HG02610 (cell line): ENCODE results near the gene USP33.
"Not testable (repeated sequence)": the region's sequence is repeated elsewhere in the genome, so short reads cannot be mapped to it uniquely, and the experiment has no call there.

Source experiments
- ATAC-seq: cut with Tn5 transposase; IDR thresholded peaks from one replicate; pipeline ENCODE4 v1.9.1; 2021; ENCODE audit warnings: mild to moderate bottlenecking, moderate library complexity; ENCODE audit not compliant: unreplicated experiment

The USP33 gene

DNA sequence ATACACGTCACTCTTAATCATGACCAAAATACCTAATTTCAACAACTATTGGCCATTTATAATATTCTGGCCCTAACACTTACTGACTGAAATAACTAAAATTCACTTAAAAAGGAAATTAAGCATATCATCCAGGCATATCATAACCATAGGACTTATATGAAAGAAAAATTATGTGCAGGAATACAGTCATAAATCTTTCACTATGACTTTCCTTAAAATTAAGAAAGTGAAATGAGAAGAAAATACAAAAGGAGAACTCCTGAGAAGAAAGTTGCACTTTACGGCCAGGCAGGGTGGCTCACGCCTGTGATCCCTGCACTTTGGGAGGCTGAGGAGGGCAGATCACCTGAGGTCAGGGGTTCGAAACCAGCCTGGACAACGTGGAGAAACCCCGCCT, 86.6 kb downstream of the USP33 start:
- no peak for ATAC-seq

GRCh38 chr1:77672374-77672773, 87.3 kb downstream of the USP33 start:
- ATAC-seq: peak; percentile 47

DNA sequence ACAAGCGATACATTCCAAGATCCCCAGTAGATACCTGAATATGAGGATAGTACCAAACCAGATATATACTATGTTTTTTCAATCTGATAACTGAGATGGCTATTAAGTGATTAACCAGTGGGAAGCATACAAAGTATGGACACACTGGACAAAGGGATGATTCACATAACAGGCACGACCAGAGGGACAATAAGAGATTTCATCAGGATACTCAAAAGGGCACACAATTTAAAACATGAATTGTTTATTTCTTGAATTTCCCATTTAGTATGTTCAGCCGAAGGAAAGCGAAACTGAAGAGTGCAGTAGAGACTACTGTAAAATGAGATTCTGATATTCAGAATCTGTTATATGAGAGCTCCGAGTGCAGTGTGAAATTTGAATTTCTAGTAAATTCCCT, 87.8 kb downstream of the USP33 start:
- ATAC-seq: peak; percentile 34

DNA sequence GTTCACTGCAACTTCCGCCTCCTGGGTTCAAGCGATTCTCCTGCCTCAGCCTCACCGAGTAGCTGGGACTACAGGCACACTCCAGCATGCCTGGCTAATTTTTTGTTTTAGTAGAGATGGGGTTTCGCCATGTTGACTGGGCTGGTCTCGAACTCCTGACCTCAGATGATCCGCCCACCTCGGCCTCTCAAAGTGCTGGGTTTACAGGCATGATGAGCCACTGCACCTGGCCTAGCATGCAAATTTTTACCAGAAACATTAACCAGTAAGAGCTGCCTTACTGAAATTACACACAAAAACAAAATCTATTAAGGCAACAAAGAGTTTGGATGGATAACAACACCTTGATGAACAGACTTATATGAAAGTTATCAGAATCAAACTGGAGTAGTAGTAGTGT, 89.3 kb downstream of the USP33 start:
- ATAC-seq: no peak

GRCh38 chr1:77668924-77669449, 90.7 kb downstream of the USP33 start:
- ATAC-seq: no peak

DNA sequence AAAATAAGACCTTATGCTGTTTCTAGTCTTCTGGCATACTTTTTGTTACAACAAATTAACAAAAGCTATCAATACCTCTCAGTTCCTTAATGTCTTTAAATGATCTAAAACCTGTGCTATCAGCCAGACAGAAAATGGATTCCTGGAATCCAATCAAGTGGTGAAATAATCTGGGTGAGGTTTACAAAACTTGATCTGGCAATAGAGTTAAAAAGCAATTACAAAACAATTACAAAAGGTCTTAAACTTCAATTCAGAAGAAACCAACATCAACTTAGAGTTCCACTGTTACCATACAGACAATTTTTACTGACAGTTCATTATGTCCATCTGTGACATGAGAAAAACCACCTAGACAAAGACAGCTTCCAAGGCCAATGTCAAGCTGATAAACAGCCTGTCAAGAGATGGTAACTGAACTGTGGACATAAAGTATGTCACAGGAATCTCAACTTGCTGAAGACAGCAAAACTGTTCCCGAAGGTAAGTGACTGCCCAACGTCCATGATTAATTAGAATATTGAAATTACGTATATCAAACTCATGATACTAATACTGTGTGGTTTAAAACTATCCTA, 94.6 kb downstream of the USP33 start:
- ATAC-seq: no peak

DNA sequence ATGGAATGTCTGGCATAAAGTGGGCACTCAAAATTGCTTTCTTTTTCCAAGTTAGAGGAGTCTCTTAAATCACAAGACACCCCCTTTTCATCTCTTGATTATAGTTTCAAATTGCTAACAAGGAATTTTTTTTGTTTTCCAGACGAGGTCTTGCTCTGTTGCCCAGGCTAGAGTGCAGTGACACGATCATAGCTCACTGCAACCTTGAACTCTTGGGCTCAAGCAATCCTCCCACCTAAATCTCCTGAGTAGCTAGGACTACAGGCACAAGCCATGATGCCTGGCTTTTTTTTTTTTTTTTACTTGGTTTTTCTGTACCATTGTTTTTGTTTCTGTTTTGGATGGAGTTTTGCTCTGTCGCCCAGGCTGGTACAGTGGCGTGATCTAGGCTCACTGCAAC, 98.0 kb downstream of the USP33 start:
- ATAC-seq: no peak

DNA sequence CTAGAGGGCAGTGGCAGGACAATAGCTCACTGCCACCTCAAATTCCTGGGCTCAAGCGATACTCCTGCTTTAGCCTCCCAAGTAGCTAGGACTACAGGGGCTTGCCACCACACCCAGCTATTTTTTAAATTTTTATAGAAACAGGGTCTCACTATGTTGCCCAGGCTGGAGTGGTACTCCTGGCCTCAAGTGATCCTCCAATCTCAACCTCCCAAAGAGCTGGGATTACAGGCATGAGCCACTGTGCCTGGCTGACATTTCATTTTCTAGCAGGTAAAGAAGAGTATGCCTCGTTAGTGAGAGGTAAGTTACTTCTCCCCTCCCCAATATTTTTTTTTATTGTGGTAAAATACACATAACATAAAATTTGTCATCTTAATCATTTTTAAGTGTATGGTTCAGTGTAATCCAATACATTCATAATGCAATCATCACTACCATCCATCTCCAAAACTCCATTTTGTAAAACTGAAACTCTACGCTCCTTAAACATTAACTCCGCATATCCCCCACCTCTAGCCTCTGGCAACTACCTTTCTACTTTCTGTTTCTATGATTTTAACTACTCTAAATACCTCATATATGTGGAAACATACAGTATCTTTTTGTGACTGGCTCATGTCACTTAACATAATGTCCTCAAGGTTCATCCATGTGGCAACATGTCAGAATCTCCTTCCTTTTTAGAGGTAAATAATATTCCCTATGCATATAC, 99.6 kb downstream of the USP33 start:
- ATAC-seq: no peak

GRCh38 chr1:77658271-77658670, 101.4 kb downstream of the USP33 start:
- ATAC-seq: no peak

DNA sequence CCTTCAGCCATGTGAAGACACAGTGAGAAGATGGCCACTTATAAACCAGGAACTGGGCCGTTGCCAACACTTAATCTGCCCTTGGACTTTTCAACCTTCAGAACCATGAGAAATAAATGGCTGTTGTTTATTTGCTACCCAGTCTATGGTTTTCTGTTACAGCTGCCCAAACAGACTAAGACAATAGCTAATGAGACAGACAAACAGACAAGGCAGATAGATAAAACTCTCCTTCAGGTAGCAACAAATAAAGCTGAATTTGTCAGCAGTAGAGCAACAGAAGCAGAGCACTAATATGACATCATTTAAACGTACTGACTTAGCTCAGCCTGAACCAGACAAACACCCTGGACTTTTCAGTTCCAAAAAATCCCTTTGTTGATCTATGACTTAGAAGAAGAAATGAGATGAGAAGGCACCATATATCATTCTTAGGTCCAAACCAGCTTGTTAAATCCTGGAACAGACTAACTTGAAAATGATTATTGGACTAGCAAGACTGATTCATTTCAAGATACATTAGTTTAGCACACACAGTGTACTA, 104.1 kb downstream of the USP33 start:
- peak; percentile 78 for ATAC-seq

- ATAC-seq: no peak
Observed at GRCh38 chr1:77652970-77653516, 106.6 kb downstream of the USP33 start.

DNA sequence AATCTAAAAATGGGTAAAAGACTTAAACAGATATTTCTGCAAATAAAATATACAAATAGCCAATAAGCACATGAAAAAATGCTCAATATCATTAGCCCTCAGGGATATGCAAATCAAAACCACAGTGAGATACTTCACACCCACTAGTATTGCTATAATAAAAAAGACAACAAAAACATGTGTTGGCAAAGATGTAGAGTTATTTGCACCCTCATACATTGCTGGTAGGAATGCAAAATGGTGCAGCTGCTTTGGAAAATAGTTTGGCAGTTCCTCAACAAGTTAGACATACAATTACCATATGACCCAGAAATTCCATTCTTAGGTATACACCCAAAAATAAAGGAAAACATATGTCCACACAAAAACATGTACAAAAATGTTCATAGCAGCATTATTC, 107.4 kb downstream of the USP33 start:
- ATAC-seq: no peak

- no peak for ATAC-seq
Observed at GRCh38 chr1:77649127-77649526, 110.5 kb downstream of the USP33 start.

DNA sequence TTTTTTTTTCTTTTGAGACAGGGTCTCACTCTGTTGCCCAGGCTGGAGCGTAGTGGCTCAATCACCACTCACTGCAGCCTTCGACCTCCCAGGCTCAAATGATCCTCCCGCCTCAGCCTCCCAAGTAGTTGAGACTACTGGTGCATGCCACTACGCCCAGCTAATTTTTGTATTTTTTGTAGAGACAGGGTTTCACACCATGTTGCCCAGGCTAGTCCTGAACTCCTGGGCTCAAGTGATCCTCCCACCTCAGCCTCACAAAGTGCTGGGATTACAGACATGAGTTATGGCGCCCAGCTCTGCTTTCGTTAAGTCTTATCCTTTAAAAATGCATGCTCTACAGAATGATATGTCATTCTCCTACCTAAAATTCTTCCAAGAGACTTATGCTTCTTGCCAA, 113.4 kb downstream of the USP33 start:
- ATAC-seq: not testable (repeated sequence)
